Kasumi-1 (cell line): ENCODE measurements around the gene FFAR4.
"Not testable (repeated sequence)": the region's sequence is repeated elsewhere in the genome, so short reads cannot be mapped to it uniquely, and the experiment has no call there.

Experiments
- DNase-seq, 2 experiments: peaks; one replicate each; lab custom pipeline; 2025; lab: John Stamatoyannopoulos, UW

FFAR4 gene

GRCh38 chr10:93566435-93567276 is at the start of gene FFAR4:
FFAR4 (plus strand) TSS chr10:93566665; CDS start chr10:93566721, 56 bp downstream.
- DNase-seq: peak; percentile 25 to 29

GRCh38 chr10:93518531-93518930 is 47.9 kb upstream of the FFAR4 start:
- no peak for DNase-seq

DNA sequence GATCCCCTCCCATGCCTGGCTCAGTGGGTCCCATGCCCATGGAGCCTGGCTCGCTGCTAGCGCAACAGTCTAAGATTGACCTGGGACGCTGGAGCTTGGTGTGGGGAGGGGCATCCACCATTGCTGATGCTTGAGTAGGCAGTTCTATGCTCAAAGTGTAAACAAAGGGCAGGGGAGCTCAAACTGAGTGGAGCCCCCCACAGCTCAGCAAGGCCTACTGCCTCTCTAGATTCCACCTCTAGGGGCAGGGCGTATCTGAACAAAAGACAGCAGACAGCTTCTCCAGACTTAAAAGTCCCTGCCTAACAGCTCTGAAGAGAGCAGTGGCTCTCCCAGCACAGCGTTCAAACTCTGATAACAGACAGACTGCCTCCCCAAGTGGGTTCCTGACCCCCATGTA is 31.2 kb upstream of the FFAR4 start:
- no peak for DNase-seq

DNA sequence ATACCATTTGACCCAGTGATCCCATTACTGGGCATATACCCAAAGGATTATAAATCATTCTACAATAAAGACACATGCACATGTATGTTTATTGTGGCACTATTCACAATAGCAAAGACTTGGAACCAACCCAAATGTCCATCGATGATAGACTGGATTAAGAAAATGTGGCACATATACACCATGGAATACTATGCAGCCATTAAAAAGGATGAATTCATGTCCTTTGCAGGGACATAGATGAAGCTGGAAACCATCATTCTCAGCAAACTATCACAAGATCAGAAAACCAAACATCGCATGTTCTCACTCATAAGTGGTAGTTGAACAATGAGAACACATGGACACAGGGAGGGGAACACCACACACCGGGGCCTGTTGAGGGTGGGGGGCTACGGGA is 25.6 kb upstream of the FFAR4 start:
- not testable (repeated sequence) for DNase-seq

DNA sequence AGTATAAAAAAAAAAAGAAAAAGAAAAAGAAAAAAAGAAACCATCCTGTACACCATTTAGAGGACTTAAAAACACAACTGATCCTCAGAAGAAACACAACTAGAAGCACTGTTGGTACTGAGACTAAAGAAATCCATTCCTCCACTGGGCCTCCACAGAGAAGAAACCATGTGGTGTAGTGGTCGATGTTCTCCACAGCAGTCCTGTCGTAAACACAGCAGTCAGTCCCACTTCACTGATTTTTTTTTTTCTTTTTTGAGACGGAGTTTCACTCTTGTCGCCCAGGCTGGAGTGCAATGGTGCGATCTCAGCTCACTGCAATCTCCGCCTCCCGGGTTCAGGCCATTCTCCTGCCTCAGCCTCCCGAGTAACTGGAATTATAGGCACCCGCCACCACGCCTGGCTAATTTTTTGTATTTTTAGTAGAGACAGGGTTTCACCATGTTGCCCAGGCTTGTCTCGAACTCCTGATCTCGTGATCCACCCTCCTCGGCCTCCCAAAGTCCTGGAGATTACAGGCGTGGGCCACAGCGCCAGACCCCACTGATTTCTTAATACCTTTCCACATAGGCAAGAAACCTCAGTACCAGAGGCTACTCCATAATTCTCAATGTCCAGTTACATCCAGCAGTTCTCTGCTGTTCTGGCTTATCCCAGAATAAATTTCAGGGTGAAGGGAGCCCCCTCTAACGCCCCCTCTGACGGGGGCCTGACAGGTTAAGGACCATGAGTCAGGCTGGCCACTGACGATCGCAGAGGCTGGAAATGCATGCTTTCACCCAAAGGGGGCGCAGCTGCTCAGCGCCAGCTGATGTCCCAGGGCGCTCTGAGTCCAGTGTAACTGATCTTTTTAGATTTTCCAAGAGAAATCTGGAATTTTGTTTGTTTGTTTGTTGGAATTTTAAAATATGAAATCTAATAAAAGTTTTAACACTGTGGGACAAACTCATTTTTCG is 24.8 kb upstream of the FFAR4 start:
- no peak for DNase-seq

DNA sequence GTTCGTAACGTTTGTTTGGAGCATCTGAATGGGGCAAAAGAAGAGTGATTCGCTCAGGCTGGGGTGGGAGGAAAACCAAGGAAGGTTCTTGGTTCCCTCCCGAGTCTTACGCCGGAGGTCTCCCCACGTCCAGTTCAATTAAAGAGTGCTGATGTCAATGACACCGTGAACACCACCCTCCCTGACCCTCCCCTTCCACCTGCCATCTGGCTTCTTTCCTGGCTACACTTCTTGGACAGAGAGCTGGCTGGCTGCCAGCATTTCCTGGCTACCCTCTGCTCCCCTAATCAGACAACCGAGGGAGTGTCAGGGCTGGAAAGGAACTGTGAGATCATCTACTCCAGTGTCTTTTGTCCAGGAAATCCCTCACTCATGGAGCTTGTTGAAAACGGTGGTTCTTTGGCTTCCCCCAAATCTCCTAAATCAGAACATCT is 24.1 kb upstream of the FFAR4 start:
- no peak for DNase-seq

GRCh38 chr10:93546995-93547394 is 19.5 kb upstream of the FFAR4 start:
- not testable (repeated sequence) for DNase-seq

GRCh38 chr10:93547522-93547921 is 18.9 kb upstream of the FFAR4 start:
- DNase-seq: no peak

DNA sequence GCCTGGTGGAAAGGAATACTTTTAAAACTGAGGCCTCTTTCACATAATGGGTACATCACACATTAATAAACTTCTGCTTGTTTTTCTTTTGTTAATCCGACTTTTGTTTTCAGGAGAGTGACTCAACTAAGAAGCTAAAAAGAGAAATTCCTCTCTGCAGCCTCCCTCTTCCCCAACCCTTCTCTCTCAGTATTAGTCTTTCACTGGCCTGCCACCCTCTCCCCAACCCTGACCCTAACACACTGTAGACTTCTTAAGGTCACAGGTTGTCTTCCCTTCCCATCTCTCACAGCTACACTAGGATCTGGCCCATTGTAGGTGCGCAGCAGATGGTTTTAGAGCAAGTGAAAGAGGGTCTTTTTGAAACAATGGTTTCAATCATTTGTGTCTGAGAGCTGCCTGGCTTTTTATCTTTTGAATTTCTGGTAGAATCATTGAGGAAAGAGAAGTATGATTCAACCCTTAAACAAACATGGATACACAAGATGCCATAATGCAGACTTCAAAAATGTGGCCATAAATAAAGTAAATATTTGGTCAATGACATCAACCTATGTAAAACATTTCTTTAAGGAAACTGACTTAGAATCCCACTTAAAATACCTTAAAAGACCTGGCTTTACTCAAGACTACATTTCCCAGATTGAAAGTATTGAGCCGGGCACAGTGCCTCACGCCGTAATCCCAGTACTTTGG is 17.9 kb upstream of the FFAR4 start:
- no peak for DNase-seq

- no peak for DNase-seq
Measured at GRCh38 chr10:93550606-93551005, 15.9 kb upstream of the FFAR4 start.

GRCh38 chr10:93552780-93553179 is 13.7 kb upstream of the FFAR4 start:
- no peak for DNase-seq

DNA sequence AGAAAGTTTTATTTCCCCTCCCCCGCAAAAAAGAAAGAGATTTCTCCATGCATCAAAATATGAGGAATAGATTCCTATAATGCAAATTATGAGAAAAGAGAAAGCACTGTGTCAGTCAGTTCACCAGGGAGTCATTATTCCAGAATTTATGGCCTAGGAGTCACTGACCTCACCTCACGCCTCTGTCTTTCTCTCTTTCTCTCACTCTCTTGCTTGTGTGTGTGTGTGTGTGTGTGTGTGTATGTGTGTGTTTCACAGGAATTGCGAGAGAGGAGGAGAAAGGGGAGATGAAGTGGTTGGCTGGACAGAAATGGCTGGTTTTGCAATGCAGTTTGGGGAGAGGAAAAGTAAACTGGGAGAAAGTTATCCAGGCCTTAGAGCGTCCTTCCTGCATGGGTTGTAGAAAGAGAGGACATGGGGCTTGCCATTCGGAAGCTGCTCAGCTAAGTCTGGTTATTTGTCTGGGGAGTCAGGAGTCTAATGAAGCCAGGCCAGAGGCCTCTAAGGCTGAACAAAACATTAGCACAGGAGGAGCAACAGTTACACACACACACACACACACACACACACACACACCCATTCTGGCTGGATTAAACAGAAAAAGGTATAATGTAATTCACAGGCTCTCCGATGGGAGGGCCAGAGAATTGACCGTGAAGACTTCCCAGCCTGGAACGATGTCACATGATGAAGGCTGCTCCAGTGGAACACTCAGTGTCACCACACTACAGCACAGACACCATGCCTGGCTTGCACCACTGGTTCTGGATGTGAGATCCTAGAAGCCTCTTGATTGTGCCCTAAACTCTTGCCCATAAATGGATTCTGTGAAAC is 12.8 kb upstream of the FFAR4 start:
- no peak for DNase-seq

DNA sequence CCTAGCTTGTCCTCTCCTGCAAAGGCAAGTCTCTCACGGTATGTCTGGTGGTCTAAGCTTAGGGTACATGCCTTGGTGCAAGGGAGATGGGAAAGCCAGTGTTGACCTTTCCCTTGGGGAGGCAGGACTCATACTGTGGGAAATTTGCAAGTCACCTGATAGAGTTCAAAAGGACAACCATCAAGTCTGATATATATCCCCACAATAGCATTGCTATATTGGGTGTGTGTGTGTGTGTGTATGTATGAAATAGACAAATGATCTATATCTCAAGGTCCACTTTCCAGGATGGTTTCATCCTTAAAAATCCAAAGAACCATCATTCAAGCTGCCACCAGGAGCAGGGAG is 12.2 kb upstream of the FFAR4 start:
- DNase-seq: no peak

DNA sequence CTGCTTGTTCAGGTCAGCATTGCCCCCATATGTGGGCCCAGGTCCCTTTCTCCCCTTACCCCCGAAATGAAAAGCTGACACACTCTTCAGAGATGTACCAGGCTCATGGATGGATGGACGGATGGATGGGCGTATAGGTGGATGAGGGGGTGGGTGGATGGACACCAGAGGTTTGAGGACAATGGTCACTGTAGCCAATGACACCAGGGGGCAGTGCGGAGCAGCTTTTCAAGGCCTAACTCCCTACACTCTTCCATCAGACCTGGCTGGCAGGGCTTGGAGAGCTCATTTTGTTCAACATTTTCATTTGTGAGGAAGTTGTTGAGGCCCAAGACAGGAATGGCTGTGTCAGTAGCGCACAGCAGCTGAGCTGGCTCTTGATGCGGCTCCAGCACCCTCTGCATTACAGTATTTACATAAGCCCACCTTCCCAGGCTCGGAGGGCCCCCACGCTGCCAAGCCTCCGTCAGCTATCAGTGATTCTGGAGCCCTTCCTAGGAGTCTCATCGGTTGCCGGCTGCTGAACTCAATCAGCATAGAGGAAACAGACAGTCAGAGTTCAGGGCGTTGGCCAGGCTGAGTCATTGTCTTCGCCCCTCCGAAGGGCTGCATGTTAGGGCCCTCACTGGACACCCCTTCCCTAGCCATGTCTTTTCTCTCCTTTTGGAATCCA is 11.6 kb upstream of the FFAR4 start:
- peak; percentile 86 to 96 for DNase-seq

DNA sequence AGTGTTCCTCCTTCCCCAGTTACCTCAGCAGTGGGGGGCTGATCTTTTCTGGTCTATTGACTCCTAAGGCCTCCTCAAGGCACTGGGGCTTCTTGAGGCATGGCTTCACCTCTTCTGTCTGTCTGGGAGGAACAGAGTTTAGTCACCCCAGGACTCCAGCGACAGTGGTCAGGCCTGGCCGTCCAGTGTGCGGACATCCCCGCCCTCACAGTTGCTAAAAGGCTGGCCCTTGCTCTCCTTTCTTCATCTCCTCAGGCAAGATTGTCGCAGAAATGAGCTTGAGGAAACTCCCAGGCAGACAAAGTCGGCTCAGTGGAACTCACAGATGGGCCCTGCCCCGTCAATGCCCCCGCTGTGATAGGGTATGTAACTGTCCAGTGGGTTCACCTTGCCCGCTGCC is 7.0 kb upstream of the FFAR4 start:
- DNase-seq: no peak

- DNase-seq: no peak
Measured at GRCh38 chr10:93560541-93560940, 5.9 kb upstream of the FFAR4 start.

DNA sequence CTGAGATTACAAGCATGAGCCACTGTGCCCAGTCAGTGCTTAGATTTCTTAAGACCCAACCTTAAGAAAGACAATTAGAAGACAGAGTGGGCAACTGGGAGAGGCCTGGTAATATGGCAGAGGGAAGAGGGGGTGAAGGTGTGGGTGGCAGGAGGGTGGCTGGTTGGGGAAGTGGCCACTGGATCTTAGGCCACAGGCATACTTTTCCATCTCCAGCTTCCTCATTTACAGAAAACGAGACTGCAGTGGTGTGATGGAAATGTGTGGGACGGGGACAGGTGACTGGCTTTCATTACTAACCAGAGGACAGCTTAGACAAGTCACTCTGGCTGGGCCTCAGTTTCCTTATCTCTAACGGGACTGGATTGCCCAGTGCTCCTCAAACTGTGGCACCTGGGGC is 1.0 kb upstream of the FFAR4 start:
- DNase-seq: peak; percentile 11 to 55

- no peak for DNase-seq
Measured at GRCh38 chr10:93567277-93568104, 1.0 kb downstream of the FFAR4 start.

- DNase-seq: no peak
Measured at GRCh38 chr10:93568105-93568390, 1.6 kb downstream of the FFAR4 start.

DNA sequence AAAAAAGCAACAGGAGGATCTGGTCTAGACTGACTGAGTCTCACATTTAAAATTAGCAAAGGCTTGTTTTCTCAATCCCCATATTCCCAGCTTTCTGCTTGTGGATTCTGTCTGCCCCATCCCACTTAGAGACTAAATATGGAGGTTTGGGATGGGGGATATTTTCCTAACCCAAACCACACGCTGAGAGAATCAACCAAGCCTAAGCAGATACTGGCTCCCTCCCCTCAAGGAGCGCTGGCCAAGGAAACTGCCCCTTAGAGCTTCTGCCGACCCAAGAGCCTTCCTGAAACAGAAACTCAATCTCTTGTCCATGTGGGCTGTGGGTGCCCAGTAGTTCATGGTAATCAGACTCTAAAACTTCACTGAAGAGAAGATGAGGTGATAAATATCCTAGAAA is 3.9 kb downstream of the FFAR4 start:
- DNase-seq: no peak
